ENCODE results near the gene NKD1.

DNA sequence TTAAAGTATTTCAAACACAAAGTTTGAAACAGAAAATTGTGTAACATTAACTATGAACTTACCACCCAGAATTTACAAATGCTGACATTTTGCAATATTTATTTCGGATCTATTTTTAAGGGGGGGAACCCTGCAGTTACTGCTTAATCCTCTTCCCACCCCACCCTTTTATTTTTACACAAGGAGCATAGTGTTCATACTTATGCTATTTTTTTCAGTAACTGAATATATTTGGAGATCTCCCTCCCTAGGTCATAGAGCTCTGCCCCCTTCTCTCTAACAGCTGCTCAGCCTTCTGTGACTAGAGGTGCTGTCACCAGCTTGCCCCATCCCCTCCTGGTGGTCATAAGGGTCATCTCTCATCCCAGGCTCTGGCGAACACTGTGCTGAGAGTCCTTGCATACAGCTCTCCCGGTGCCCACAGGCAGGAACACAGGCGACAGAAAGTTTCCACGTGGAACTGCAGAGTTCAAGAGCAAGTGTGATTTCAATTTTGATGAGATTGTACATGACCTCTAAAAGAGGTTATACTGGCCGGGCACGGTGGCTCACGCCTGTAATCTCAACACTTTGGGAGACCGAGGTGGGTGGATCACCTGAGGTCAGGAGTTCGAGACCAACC lies 88.7 kb downstream of the NKD1 start:
- TF ChIP-seq POLR2A (IDR thresholded peaks at IDR 0.05) (no peak), EP300 (IDR thresholded peaks at IDR 0.05) (no peak)
- TF ChIP-seq, protein P1, sequence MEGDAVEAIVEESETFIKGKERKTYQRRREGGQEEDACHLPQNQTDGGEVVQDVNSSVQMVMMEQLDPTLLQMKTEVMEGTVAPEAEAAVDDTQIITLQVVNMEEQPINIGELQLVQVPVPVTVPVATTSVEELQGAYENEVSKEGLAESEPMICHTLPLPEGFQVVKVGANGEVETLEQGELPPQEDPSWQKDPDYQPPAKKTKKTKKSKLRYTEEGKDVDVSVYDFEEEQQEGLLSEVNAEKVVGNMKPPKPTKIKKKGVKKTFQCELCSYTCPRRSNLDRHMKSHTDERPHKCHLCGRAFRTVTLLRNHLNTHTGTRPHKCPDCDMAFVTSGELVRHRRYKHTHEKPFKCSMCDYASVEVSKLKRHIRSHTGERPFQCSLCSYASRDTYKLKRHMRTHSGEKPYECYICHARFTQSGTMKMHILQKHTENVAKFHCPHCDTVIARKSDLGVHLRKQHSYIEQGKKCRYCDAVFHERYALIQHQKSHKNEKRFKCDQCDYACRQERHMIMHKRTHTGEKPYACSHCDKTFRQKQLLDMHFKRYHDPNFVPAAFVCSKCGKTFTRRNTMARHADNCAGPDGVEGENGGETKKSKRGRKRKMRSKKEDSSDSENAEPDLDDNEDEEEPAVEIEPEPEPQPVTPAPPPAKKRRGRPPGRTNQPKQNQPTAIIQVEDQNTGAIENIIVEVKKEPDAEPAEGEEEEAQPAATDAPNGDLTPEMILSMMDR (IDR thresholded peaks at IDR 0.05) = no peak
